Activated T-helper 1 cell treated with Interleukin-2 at 50 U/mL for 16 hours (primary cell): Measurements from ENCODE around the gene PRKD1.

Source experiments
- DNase-seq: peaks from one replicate; pipeline ENCODE4 v3.0.0-alpha.2; 2020; ENCODE audit warnings: low read depth

Gene PRKD1

GRCh38 chr14:29927376-29928116, at the start of gene PRKD1:
Gene PRKD1 (minus strand): TSS chr14:29927847.
- DNase-seq, result no peak

DNA sequence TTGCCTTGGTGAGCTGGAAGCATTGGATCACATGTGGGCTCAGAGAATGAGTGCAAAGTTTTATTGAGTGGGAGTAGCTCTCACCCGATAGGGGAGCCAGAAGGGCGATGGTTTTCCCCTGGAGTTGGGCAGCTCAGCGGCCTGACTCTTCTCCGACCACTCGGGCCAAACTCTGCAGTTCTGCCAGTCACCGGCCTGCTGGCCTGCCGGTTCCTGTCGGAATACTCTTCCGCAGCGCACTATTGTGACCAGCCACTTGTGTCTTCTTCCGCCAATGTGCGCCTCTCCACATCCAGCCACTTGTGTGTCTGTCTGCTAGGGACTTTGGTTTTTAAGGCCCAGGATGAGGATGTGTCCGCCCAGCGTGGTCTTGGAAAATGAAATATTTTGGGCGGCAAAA, 43.5 kb upstream of the PRKD1 start:
- no peak for DNase-seq

DNA sequence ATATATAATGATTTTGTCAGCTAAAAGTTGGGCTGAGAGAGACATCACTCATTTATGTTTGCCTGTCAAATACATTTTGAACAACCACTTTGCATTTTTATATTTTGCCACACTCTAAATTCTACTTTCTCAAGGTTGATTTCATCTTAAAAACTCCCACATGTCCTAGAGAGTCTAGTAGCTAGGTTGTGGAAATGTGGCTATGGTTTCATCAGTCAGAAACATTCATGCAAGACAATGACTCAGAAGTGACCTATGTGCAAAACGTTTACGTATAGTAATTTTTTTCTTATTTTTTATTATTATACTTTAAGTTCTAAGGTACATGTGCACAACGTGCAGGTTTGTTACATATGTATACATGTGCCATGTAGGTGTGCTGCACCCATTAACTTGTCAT, 27.4 kb upstream of the PRKD1 start:
- no peak for DNase-seq

GRCh38 chr14:29953501-29953900, 25.9 kb upstream of the PRKD1 start:
- no peak for DNase-seq

GRCh38 chr14:29944091-29944490, 16.4 kb upstream of the PRKD1 start:
- DNase-seq, result no peak

DNA sequence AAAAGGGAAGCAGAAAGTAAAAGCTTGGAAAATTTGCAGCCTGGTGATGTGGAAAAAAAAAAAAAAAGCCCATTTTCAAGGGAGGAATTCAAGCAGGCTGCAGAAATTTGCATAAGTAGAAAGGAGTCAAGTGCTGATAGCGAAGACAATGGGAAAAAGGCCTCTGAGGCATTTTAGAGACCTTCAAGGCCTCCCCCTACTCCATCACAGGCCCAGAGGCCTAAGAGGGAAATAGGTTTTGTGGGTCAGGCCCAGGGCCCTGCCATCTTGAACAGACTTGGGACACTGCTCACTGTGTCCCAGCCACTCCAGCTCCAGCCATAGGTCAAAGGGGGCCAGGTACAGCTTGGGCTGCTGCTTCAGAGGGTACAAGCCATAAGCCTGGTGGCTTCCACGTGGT, 13.8 kb upstream of the PRKD1 start:
- DNase-seq, result no peak

- no peak for DNase-seq
These were observed 12.8 kb upstream of the PRKD1 start for GRCh38 chr14:29940482-29940881.

DNA sequence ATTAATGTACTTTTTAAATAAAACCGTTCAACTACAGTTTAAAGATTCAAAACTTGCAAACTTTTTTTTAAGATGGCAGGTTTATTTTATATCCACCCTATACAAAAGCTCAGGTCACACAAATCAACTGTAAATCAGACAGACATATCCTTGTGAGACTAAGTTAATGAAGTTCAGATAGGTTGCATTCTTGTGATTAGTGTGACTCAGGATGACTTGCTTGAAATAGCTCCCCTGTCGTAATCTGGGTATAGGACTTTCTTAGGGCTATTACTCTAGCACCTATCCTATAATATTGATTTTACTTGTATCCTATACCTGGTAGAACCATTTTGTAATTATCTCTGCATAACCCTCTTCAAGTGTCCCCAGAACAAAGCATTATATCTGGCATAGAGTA, 9.5 kb upstream of the PRKD1 start:
- no peak for DNase-seq

DNA sequence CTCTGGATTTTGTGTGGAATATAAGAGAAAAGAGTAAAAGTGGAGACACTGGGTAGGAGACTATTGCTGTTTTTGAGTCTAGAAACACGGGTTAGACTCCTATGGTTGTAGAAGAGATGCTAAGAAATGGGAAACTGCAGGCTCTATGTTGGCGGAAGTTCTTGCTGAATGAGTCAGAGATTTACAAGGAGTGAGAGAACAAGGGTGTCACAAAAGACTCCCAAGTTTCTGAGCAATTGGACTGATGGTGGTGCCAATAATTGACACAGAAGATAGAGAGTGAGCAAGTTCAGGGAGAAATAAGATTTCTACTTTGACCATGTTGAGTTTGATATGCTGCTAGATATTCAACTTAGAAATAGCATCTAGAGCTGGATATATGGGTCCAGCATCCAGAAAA, 2.6 kb upstream of the PRKD1 start:
- DNase-seq, result no peak

GRCh38 chr14:29928117-29928640, 532 bp upstream of the PRKD1 start:
- no peak for DNase-seq

DNA sequence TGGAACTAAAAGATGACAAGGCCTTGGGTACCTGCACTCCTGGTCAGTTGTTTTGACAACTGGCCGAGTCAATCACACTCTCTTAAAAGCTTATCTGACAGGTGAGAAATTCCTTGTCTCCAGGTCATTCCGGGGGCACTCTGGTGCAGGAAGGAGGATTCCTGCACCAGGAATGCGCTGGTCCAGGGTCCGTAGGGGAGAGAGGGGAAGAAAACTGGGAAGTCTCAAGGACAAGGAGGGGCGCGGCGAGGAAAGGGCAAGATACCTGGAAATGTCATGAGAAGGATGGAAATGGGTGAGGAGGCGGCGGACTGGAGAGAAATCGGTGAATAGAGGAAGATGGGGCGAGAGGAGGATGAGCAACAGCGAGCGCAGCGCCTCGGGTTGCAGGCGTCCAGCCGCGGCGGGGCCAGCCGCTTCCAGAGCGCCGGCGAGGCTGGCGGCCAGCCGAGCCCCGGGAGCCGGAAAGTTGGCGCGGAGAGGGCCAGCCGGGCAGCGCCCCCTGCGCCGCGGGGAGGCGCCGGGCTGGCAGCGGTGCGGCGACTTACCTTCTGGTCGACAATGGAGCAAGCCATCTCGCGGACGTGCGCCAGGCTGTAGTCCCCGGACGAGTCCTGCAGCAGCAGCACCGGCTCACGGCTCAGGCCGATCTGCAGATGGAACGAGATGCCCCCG, 809 bp downstream of the PRKD1 start:
- DNase-seq, result no peak

DNA sequence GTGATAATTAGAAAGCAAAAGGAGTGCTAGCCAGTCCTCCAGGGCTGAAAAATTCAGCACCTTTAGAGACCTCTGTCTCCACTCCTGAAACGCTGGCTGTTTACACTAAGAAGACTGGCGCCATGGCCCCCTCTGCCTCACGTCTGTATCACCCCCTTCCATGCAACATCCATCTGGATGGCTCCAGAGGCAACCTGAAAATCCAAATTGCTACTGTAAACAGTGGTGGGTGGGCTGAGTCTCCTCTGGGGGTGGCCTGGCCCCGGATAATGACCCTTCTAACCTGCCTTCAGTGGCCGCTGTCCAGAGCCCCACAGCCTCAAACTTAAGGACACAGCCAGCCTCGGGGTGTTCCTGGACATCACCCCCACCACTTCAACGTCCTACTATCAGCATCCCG, 1.4 kb downstream of the PRKD1 start:
- no peak for DNase-seq

DNA sequence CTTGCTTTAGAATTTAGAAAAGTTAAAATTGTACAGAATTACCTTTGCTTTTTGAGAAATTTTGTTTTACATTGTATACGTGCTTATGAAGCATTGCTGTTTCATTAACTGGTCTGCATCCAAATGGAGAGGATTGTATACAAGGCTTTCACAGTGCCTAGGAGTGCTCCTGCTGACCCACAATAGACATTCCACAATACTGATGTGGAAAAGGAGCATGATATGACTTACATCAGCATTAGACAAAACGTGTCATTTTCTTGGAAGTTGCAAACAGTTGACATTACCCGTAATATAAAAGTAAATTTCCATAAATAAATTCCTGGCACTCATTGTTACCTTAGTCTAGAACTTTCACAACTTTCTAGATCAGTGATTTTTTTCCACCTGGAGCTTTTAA, 1.9 kb downstream of the PRKD1 start:
- DNase-seq, result no peak

GRCh38 chr14:29925101-29925722, 2.4 kb downstream of the PRKD1 start:
- no peak for DNase-seq

DNA sequence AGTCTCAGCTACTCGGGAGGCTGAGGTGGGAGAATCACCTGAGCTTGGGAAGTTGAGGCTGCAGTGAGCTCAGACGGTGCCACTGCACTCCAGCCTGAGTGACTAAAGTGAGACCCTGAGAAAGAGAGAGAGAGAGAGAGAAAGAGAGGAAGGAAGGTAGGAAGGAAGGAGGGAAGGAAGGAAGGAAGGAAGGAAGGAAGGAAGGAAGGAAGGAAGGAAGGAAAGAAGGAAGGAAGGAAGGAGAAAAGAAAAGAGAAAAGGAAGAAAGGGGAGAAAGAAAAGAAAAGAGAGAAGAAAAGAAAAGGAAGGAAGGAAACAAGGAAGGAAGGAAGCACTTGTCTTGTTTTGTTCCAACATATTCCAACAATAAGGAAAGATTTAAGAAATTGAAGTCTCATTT, 7.8 kb downstream of the PRKD1 start:
- DNase-seq, result no peak

- DNase-seq, result no peak
These were observed 8.7 kb downstream of the PRKD1 start for GRCh38 chr14:29918981-29919380.

DNA sequence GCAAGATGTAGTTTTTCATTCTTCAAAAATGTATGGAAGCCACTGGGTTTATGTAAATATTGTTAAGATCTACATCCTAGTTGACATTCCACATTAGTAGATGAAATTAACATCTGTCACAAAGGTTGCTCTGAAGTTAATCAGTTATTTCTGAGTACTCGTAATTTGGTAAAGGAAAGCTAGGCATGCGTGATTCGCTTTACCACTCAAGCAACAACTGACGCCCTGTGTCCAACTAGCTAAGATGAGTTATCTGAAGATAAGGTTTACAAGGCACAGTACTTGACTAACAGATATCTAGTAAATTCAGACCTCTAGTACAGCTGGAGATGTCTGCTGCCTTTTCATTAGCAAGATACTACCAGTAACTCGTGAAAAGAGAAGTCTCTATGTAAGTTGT, 14.1 kb downstream of the PRKD1 start:
- no peak for DNase-seq

- no peak for DNase-seq
These were observed 15.8 kb downstream of the PRKD1 start for GRCh38 chr14:29911810-29912209.

DNA sequence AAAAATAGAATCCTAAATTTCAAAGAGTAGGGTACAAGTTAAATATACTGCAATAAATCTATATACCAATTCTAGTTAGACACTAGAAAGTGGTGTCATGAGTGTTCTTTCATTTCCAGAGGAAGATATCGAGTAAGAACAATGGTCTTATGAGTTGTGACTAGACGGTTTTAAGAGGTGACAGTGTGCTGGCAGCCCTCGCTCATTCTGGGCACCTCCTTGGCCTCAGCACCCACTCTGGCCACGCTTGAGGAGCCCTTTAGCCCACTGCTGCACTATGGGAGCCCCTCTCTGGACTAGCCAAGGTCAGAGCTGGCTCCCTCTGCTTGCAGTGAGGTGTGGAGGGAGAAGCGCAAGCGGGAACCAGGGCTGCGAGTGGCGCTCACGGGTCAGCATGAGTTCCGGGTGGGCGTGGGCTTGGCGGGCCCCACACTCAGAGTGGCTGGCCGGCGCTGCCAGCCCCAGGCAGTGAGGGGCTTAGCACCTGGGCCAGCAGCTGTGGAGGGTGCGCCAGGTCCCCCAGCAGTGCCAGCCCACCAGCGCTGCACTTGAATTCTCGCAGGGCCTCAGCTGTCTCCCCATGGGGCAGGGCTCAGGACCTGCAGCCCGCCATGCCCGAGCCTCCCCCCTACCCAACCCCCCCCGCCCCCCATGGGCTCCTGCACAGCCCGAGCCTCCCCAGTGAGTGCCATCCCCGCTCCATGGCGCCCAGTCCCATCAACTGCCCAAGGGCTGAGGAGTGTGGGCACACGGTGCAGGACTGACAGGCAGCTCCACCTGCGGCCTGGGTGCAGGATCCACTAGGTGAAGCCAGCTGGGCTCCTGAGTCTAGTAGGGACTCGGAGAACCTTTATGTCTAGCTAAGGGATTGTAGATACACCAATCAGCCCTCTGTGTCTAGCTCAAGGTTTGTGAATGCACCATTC, 18.7 kb downstream of the PRKD1 start:
- no peak for DNase-seq

DNA sequence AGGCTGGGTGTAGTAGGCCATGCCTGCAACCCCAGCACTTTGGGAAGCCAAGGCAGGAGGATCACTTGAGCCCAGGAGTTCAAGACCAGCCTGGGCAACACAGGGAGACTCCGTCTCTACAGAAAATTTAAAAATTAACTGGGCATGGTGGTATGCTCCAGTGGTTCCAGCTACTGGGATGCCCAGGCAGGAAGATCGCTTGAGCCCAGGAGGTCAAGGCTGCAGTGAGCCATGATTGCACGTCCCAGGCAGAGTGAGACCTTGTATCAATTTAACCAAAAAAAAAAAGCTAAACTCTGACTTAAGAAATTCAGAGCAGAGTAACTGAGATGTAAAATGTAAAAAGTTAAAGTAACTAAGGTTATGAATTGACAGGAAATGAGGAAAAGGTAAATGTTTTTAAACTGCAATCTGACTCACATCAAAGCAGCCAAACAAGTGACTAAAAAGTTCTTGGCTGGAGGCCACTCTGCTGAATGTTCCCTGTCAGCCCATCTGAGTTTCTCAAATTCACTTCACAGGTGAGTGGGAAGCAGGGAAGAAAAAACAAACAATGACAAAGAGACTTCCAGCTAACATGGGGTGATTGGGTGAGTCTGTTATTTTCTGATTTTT, 21.3 kb downstream of the PRKD1 start:
- DNase-seq, result no peak

DNA sequence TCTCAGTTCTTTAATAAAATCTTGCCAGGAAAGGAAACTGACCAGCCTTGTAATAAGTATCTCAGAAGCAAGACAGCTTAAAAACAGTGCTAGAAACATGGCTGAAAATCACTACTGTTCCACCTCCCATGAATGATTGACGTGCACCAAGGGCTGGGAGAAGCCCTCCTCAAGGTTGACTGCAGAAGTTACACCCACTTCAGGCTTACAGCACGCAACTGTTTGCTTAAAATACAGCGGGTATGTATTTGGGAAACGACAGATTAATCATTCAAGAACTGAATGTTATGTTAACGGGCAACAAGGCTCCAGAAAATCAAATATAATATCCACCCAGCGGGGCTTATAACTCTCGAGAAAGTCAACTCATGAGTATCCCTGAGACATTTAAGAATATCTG, 22.1 kb downstream of the PRKD1 start:
- no peak for DNase-seq
